HepG2 (cell line): ENCODE measurements around the gene PRSS8. TPM values are rescaled to one million over a fixed set of nuclear protein-coding genes. Genes with fewer than 3 reads are reported as not detected.

Experiments
- AHR ChIP-seq: IDR thresholded peaks from 2 replicates; pipeline ENCODE4 v1.6.1; 2018; ENCODE audit warnings: missing genetic modification reagents, missing compliant biosample characterization
- ATF1 ChIP-seq: IDR thresholded peaks from 2 replicates; pipeline ENCODE4 v1.6.1; 2016; ENCODE audit warnings: mild to moderate bottlenecking, control low read depth
- CHD2 ChIP-seq: IDR thresholded peaks from 2 replicates; pipeline ENCODE4 v1.6.1; 2011; ENCODE audit warnings: low read depth, low read length, improper control_type of control experiment
- EZH2 ChIP-seq: conservative IDR thresholded peaks from 2 replicates; pipeline ENCODE4 v1.6.1; 2012; ENCODE audit warnings: mild to moderate bottlenecking, low read depth, low read length, moderate library complexity
- GTF2F1 ChIP-seq: fragments of 150-350 bp; IDR thresholded peaks from 2 replicates; pipeline ENCODE4 v1.6.1; 2014; ENCODE audit warnings: low read length
- HOXA3 ChIP-seq: sonication (generic); formaldehyde crosslinking; IDR thresholded peaks from 2 replicates; pipeline ENCODE4 v1.5.0; 2020; ENCODE audit warnings: missing genetic modification reagents
- NFKB2 ChIP-seq: sonication (generic); formaldehyde crosslinking; IDR thresholded peaks from 2 replicates; pipeline ENCODE4 v1.4.0; 2020; ENCODE audit warnings: missing genetic modification reagents, borderline replicate concordance
- NR3C1 ChIP-seq: sonication (generic); formaldehyde crosslinking; IDR thresholded peaks from 2 replicates; pipeline ENCODE4 v1.4.0; 2020; ENCODE audit warnings: missing genetic modification reagents
- SCMH1 ChIP-seq: sonication (generic); formaldehyde crosslinking; IDR thresholded peaks from 2 replicates; pipeline ENCODE4 v1.9.0; 2021; ENCODE audit warnings: missing genetic modification reagents, mild to moderate bottlenecking, borderline replicate concordance
- ZFX ChIP-seq: sonication (generic); formaldehyde crosslinking; IDR thresholded peaks from 2 replicates; pipeline ENCODE4 v1.4.0; 2020; ENCODE audit warnings: mild to moderate bottlenecking, low read depth, missing genetic modification reagents, moderate library complexity
- ZMYM3 ChIP-seq: sonication (generic); formaldehyde crosslinking; IDR thresholded peaks from 2 replicates; pipeline ENCODE4 v1.5.1; 2020; ENCODE audit warnings: mild to moderate bottlenecking, missing genetic modification reagents
- ZNF460 ChIP-seq: sonication (generic); formaldehyde crosslinking; IDR thresholded peaks from 2 replicates; pipeline ENCODE4 v1.5.1; 2020; ENCODE audit warnings: missing genetic modification reagents, mild to moderate bottlenecking, borderline replicate concordance
- ZNF670 ChIP-seq: sonication (generic); formaldehyde crosslinking; IDR thresholded peaks from 2 replicates; pipeline ENCODE4 v1.8.0; 2022; ENCODE audit warnings: mild to moderate bottlenecking, missing genetic modification reagents, borderline replicate concordance
- ZNF761 ChIP-seq: sonication (generic); formaldehyde crosslinking; conservative IDR thresholded peaks from 2 replicates; pipeline ENCODE4 v1.4.0; 2020; ENCODE audit warnings: mild to moderate bottlenecking, missing genetic modification reagents
- polyA plus RNA-seq, 8 experiments: library from polyadenylated mRNA; depleted of rRNA in 3 of 8; stranded (reverse) in 7 of 8; unstranded in 1 of 8; fragments of >200 nt; fragmentation: Illumina TruSeq in 4 of 8; extraction: Trizol in 4 of 8; gene quantifications; 2 replicates each; pipeline versions ENCODE4 v1.2.1 to v1.2.3, GENCODE V29; 2011 to 2016; ENCODE audit warnings: low read depth in 4 of 8, missing spikeins in 1 of 8, mixed read lengths in 1 of 8; ENCODE audit not compliant: insufficient read depth in 1 of 8
- total RNA-seq, 5 experiments: library from RNA; depleted of rRNA; stranded (reverse); fragments of >200 nt; fragmentation: Illumina TruSeq; extraction: Trizol; gene quantifications; 2 replicates each; pipeline ENCODE4 v1.2.3, GENCODE V29; 2016; ENCODE audit warnings: low read depth in 1 of 5
- TF ChIP-seq, protein P1 (sequence below): sonication (generic); formaldehyde crosslinking; IDR thresholded peaks from 2 replicates; pipeline ENCODE4 v1.4.0; 2020; ENCODE audit warnings: mild to moderate bottlenecking, missing genetic modification reagents, borderline replicate concordance
- TF ChIP-seq, protein P2 (sequence below): sonication (generic); formaldehyde crosslinking; IDR thresholded peaks from 2 replicates; pipeline ENCODE4 v1.8.0; 2022; ENCODE audit warnings: mild to moderate bottlenecking, missing genetic modification reagents
- TF ChIP-seq, protein P3 (sequence below): sonication (generic); formaldehyde crosslinking; IDR thresholded peaks from 2 replicates; pipeline ENCODE4 v1.9.0; 2021; ENCODE audit warnings: missing genetic modification reagents, borderline replicate concordance
- TF ChIP-seq, protein P4 (sequence below): sonication (generic); formaldehyde crosslinking; IDR thresholded peaks from 2 replicates; pipeline ENCODE4 v1.5.1; 2020; ENCODE audit warnings: mild to moderate bottlenecking, moderate library complexity, missing genetic modification reagents

PRSS8 gene
- total and polyA plus RNA-seq, 2 of the 13 experiments (the other 11 are each of a cell fraction or from before 2014, with no cell fraction given) = 2.6 to 7.2 TPM

DNA sequence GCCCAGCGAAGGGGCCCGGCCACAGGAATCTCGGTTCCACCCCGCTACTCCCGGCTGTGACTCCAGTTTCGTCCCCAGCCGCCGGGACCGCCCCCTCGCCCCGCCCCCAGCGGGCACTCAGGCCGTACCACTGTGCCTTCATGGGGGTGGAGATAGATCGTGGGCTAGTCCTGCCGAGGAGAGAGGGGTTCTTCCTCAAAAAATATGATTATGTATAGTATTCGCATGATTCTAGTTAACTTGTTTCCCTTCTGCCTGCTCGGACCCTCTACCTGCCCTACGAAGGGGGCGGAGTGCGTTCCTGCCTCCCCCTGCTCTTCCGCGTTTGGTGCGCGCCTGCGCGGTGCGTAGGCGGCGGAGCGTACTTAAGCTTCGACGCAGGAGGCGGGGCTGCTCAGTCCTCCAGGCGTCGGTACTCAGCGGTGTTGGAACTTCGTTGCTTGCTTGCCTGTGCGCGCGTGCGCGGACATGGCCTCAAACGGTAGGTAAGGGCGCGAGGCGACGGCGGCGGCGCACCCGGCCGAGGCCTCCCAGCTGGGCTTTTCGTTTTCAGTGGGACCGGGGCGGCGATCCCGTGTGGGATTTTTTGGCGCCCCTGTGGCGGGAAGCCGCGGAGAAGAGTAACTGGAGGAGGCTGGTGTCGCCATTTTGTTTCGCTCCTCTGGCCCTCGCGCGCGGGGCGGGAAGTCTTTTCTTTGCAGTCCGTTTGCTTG is 44.4 kb upstream of the PRSS8 start, which contains the start of gene FUS (continued):
- peak; percentile 97 for TF ChIP-seq ZFX (CRISPR knock-in tag)
- TF ChIP-seq, protein P1, sequence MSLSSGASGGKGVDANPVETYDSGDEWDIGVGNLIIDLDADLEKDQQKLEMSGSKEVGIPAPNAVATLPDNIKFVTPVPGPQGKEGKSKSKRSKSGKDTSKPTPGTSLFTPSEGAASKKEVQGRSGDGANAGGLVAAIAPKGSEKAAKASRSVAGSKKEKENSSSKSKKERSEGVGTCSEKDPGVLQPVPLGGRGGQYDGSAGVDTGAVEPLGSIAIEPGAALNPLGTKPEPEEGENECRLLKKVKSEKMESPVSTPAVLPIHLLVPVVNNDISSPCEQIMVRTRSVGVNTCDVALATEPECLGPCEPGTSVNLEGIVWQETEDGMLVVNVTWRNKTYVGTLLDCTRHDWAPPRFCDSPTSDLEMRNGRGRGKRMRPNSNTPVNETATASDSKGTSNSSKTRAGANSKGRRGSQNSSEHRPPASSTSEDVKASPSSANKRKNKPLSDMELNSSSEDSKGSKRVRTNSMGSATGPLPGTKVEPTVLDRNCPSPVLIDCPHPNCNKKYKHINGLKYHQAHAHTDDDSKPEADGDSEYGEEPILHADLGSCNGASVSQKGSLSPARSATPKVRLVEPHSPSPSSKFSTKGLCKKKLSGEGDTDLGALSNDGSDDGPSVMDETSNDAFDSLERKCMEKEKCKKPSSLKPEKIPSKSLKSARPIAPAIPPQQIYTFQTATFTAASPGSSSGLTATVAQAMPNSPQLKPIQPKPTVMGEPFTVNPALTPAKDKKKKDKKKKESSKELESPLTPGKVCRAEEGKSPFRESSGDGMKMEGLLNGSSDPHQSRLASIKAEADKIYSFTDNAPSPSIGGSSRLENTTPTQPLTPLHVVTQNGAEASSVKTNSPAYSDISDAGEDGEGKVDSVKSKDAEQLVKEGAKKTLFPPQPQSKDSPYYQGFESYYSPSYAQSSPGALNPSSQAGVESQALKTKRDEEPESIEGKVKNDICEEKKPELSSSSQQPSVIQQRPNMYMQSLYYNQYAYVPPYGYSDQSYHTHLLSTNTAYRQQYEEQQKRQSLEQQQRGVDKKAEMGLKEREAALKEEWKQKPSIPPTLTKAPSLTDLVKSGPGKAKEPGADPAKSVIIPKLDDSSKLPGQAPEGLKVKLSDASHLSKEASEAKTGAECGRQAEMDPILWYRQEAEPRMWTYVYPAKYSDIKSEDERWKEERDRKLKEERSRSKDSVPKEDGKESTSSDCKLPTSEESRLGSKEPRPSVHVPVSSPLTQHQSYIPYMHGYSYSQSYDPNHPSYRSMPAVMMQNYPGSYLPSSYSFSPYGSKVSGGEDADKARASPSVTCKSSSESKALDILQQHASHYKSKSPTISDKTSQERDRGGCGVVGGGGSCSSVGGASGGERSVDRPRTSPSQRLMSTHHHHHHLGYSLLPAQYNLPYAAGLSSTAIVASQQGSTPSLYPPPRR = peak; percentile 42
- TF ChIP-seq HOXA3 (CRISPR knock-in tag) = peak; percentile 81; the same call in 1 of the 2 replicates
- no peak for TF ChIP-seq SCMH1 (CRISPR knock-in tag)
- TF ChIP-seq, protein P2, sequence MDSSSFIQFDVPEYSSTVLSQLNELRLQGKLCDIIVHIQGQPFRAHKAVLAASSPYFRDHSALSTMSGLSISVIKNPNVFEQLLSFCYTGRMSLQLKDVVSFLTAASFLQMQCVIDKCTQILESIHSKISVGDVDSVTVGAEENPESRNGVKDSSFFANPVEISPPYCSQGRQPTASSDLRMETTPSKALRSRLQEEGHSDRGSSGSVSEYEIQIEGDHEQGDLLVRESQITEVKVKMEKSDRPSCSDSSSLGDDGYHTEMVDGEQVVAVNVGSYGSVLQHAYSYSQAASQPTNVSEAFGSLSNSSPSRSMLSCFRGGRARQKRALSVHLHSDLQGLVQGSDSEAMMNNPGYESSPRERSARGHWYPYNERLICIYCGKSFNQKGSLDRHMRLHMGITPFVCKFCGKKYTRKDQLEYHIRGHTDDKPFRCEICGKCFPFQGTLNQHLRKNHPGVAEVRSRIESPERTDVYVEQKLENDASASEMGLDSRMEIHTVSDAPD (CRISPR knock-in tag) = peak; percentile 16; the same call in 1 of the 2 replicates
- TF ChIP-seq AHR (CRISPR knock-in tag) = peak; percentile 88
- TF ChIP-seq NFKB2 (CRISPR knock-in tag) = peak; percentile 94
- peak; percentile 90 for TF ChIP-seq ZNF761
- TF ChIP-seq ZNF460 (CRISPR knock-in tag) = no peak; the same call in 1 of the 2 replicates
- peak; percentile 51; the same call in 1 of the 2 replicates for TF ChIP-seq ATF1 (CRISPR knock-in tag)
- TF ChIP-seq NR3C1 (CRISPR knock-in tag) = peak; percentile 91; the same call in 1 of the 2 replicates
- TF ChIP-seq CHD2 = peak; percentile 11; the same call in 1 of the 2 replicates
- no peak for TF ChIP-seq EZH2
- TF ChIP-seq, protein P3, sequence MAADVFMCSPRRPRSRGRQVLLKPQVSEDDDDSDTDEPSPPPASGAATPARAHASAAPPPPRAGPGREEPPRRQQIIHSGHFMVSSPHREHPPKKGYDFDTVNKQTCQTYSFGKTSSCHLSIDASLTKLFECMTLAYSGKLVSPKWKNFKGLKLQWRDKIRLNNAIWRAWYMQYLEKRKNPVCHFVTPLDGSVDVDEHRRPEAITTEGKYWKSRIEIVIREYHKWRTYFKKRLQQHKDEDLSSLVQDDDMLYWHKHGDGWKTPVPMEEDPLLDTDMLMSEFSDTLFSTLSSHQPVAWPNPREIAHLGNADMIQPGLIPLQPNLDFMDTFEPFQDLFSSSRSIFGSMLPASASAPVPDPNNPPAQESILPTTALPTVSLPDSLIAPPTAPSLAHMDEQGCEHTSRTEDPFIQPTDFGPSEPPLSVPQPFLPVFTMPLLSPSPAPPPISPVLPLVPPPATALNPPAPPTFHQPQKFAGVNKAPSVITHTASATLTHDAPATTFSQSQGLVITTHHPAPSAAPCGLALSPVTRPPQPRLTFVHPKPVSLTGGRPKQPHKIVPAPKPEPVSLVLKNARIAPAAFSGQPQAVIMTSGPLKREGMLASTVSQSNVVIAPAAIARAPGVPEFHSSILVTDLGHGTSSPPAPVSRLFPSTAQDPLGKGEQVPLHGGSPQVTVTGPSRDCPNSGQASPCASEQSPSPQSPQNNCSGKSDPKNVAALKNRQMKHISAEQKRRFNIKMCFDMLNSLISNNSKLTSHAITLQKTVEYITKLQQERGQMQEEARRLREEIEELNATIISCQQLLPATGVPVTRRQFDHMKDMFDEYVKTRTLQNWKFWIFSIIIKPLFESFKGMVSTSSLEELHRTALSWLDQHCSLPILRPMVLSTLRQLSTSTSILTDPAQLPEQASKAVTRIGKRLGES (CRISPR knock-in tag) = 0 out of 2 replicates have a peak, but pooled peaks have one; percentile 88
- peak; percentile 89 for TF ChIP-seq ZNF670 (CRISPR knock-in tag)
- TF ChIP-seq ZMYM3 (CRISPR knock-in tag) = no peak
- peak; percentile 97 for TF ChIP-seq GTF2F1
- TF ChIP-seq, protein P4, sequence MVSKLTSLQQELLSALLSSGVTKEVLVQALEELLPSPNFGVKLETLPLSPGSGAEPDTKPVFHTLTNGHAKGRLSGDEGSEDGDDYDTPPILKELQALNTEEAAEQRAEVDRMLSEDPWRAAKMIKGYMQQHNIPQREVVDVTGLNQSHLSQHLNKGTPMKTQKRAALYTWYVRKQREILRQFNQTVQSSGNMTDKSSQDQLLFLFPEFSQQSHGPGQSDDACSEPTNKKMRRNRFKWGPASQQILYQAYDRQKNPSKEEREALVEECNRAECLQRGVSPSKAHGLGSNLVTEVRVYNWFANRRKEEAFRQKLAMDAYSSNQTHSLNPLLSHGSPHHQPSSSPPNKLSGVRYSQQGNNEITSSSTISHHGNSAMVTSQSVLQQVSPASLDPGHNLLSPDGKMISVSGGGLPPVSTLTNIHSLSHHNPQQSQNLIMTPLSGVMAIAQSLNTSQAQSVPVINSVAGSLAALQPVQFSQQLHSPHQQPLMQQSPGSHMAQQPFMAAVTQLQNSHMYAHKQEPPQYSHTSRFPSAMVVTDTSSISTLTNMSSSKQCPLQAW = peak; percentile 80; the same call in 1 of the 2 replicates
